K562 (cell line): Measurements from ENCODE around the gene AFG1L. TPM values are rescaled to one million over a fixed set of nuclear protein-coding genes. Genes with fewer than 3 reads are reported as not detected.

ENCODE experiments used
- HCFC1 ChIP-seq: IDR thresholded peaks from 2 replicates; pipeline ENCODE4 v1.6.1; 2012; ENCODE audit warnings: low read depth, low read length, improper control_type of control experiment
- LCOR ChIP-seq: sonication (generic); formaldehyde crosslinking; IDR thresholded peaks from 2 replicates; pipeline ENCODE4 v1.8.0; 2022; ENCODE audit warnings: mild to moderate bottlenecking, missing genetic modification reagents
- NELFE ChIP-seq: IDR thresholded peaks from 2 replicates; pipeline ENCODE4 v1.6.1; 2011; ENCODE audit warnings: mild to moderate bottlenecking; ENCODE audit not compliant: insufficient read depth, insufficient read length
- NR0B1 ChIP-seq: fragments of 450-650 bp; IDR thresholded peaks from one replicate; pipeline ENCODE4 v1.6.1; 2018; ENCODE audit warnings: mild to moderate bottlenecking, moderate library complexity; ENCODE audit not compliant: partially characterized antibody
- RBM39 ChIP-seq: fragments of 200-400 bp; formaldehyde crosslinking; optimal IDR thresholded peaks from 2 replicates; pipeline ENCODE3; 2018; ENCODE audit warnings: low read depth, low read length
- SIX5 ChIP-seq, 2 experiments: IDR thresholded peaks; 2 replicates each; pipeline ENCODE4 v1.6.1; 2011; ENCODE audit warnings: low read length in 2 of 2, borderline replicate concordance in 1 of 2, low read depth in 1 of 2, mild to moderate bottlenecking in 1 of 2, moderate library complexity in 1 of 2; ENCODE audit not compliant: insufficient read depth in 1 of 2
- ZBTB9 ChIP-seq: fragments of 450-650 bp; formaldehyde crosslinking; IDR thresholded peaks from 2 replicates; pipeline ENCODE4 v1.4.0; 2020; ENCODE audit warnings: mild to moderate bottlenecking, moderate library complexity
- ZFP91 ChIP-seq: sonication (generic); formaldehyde crosslinking; IDR thresholded peaks from 2 replicates; pipeline ENCODE4 v1.8.0; 2022; ENCODE audit warnings: mild to moderate bottlenecking, missing genetic modification reagents
- ZNF592 ChIP-seq: fragments of 450-650 bp; IDR thresholded peaks from 2 replicates; pipeline ENCODE4 v1.6.1; 2017; ENCODE audit warnings: antibody characterized with exemption, mild to moderate bottlenecking
- polyA plus RNA-seq, 8 experiments: library from polyadenylated mRNA; depleted of rRNA in 4 of 8; stranded (reverse) in 5 of 8; unstranded in 3 of 8; fragments of >200 nt; fragmentation: Nextera tagmentation in 2 of 8; fragmentation: Illumina TruSeq in 1 of 8; extraction: Ambion mirVana in 2 of 8; extraction: Trizol in 1 of 8; gene quantifications; 2 replicates each; pipeline versions ENCODE4 v1.2.1 to v1.2.3, GENCODE V29; 2011 to 2014; ENCODE audit warnings: inconsistent platforms in 1 of 8, missing spikeins in 1 of 8
- total RNA-seq, 7 experiments: library from RNA; depleted of rRNA in 6 of 7; stranded (reverse); fragments of >200 nt in 6 of 7; fragmentation: Illumina TruSeq in 2 of 7; extraction: Trizol in 2 of 7; gene quantifications; 2 replicates each; pipeline versions ENCODE4 v1.2.1 to v1.2.3, GENCODE V29; 2011 to 2021; ENCODE audit warnings: low replicate concordance in 1 of 7

AFG1L gene
- total and polyA plus RNA-seq, 9 of the 15 experiments (the other 6 are each of a cell fraction or from before 2014, with no cell fraction given), result 2.2 to 15.5 (median 5.8) TPM

- no peak for TF ChIP-seq ZNF592
- TF ChIP-seq NELFE, result no peak
- no peak for TF ChIP-seq ZBTB9 (CRISPR knock-in tag)
- TF ChIP-seq SIX5 (IDR thresholded peaks at IDR 0.05; ENCODE audit: borderline replicate concordance in 1 of 2, insufficient read depth in 1 of 2, low read depth in 1 of 2, low read length in 2 of 2), result no peak
- TF ChIP-seq RBM39, result no peak
- no peak for TF ChIP-seq HCFC1
- TF ChIP-seq NR0B1, result no peak
- TF ChIP-seq ZFP91 (CRISPR knock-in tag), result no peak
- TF ChIP-seq LCOR (CRISPR knock-in tag), result no peak
These were observed 61.0 kb downstream of the AFG1L start (continued) for GRCh38 chr6:108355890-108356289.
